NB4 (cell line): ENCODE results near the gene LIMS1.
"Not testable (repeated sequence)": the region's sequence is repeated elsewhere in the genome, so short reads cannot be mapped to it uniquely, and the experiment has no call there.

ENCODE experiments used
- DNase-seq: peaks from one replicate; pipeline ENCODE4 v3.0.0; 2010; ENCODE audit warnings: low read depth
- H3K4me3 ChIP-seq: one replicate; pipeline ENCODE4 v1.5.1; 2011; ENCODE audit warnings: mild to moderate bottlenecking, low read depth, low read length, moderate library complexity
- CTCF ChIP-seq: IDR thresholded peaks from one replicate; pipeline ENCODE4 v1.5.1; 2012; ENCODE audit warnings: low read depth, low read length
- MAX ChIP-seq: IDR thresholded peaks from 2 replicates; pipeline ENCODE4 v1.6.1; 2011; ENCODE audit warnings: low read depth, low read length
- MYC ChIP-seq: IDR thresholded peaks from 2 replicates; pipeline ENCODE4 v1.6.1; 2011; ENCODE audit warnings: low read depth, low read length
- POLR2A ChIP-seq: IDR thresholded peaks from 2 replicates; pipeline ENCODE4 v1.6.1; 2011; ENCODE audit warnings: mild to moderate bottlenecking; ENCODE audit not compliant: insufficient read length; ENCODE audit errors: extremely low read depth

The LIMS1 gene

GRCh38 chr2:108643261-108643849 lies 109.1 kb downstream of the LIMS1 start:
- DNase-seq = no peak
- no peak overlapping the region for H3K4me3 ChIP-seq
- TF ChIP-seq CTCF = no peak
- TF ChIP-seq MAX = no peak
- TF ChIP-seq POLR2A = no peak
- TF ChIP-seq MYC = no peak

GRCh38 chr2:108643862-108644261 lies 109.6 kb downstream of the LIMS1 start:
- not testable (repeated sequence) for DNase-seq, H3K4me3 ChIP-seq

GRCh38 chr2:108644446-108644845 lies 110.2 kb downstream of the LIMS1 start:
- H3K4me3 ChIP-seq, DNase-seq: not testable (repeated sequence)

- DNase-seq, H3K4me3 ChIP-seq: not testable (repeated sequence)
Measured at GRCh38 chr2:108648796-108649195, 114.5 kb downstream of the LIMS1 start.

- not testable (repeated sequence) for H3K4me3 ChIP-seq
Measured at GRCh38 chr2:108650465-108650864, 116.2 kb downstream of the LIMS1 start.

GRCh38 chr2:108651468-108651867 lies 117.2 kb downstream of the LIMS1 start:
- DNase-seq, H3K4me3 ChIP-seq: not testable (repeated sequence)

More at GRCh38 chr2:108650465-108650864, 116.2 kb downstream of the LIMS1 start:
- DNase-seq = not testable (repeated sequence)

- H3K4me3 ChIP-seq = not testable (repeated sequence)
- TF ChIP-seq MAX = peak; percentile 89
- TF ChIP-seq MYC = peak; percentile 87
- DNase-seq = peak; percentile 97
Measured at GRCh38 chr2:108652187-108652931, 118.1 kb downstream of the LIMS1 start.

GRCh38 chr2:108653425-108653824 lies 119.2 kb downstream of the LIMS1 start:
- not testable (repeated sequence) for DNase-seq, H3K4me3 ChIP-seq

- not testable (repeated sequence) for H3K4me3 ChIP-seq
Measured at GRCh38 chr2:108653849-108654248, 119.6 kb downstream of the LIMS1 start.

GRCh38 chr2:108654521-108655125 lies 120.4 kb downstream of the LIMS1 start:
- DNase-seq, H3K4me3 ChIP-seq: not testable (repeated sequence)

More at GRCh38 chr2:108653849-108654248, 119.6 kb downstream of the LIMS1 start:
- not testable (repeated sequence) for DNase-seq

- not testable (repeated sequence) for DNase-seq, H3K4me3 ChIP-seq
Measured at GRCh38 chr2:108655270-108655669, 121.0 kb downstream of the LIMS1 start.

GRCh38 chr2:108656282-108656681 lies 122.0 kb downstream of the LIMS1 start:
- DNase-seq, H3K4me3 ChIP-seq: not testable (repeated sequence)

GRCh38 chr2:108657517-108657916 lies 123.2 kb downstream of the LIMS1 start:
- peak; percentile 24 for DNase-seq
- H3K4me3 ChIP-seq = not testable (repeated sequence)

- not testable (repeated sequence) for H3K4me3 ChIP-seq, DNase-seq
Measured at GRCh38 chr2:108658553-108658952, 124.3 kb downstream of the LIMS1 start.

GRCh38 chr2:108661493-108661892 lies 127.2 kb downstream of the LIMS1 start:
- H3K4me3 ChIP-seq, DNase-seq: not testable (repeated sequence)

GRCh38 chr2:108662207-108662612 lies 127.9 kb downstream of the LIMS1 start:
- not testable (repeated sequence) for H3K4me3 ChIP-seq
- peak; percentile 70 for DNase-seq

- DNase-seq, H3K4me3 ChIP-seq: not testable (repeated sequence)
Measured at GRCh38 chr2:108663346-108663745, 129.1 kb downstream of the LIMS1 start.
